ENCODE measurements around the gene NUDT11. TPM values are rescaled to one million over a fixed set of nuclear protein-coding genes. Genes with fewer than 3 reads are reported as not detected.

The NUDT11 gene
- total RNA-seq (2022; extraction: Qiagen RNA extraction; ENCODE audit: low read depth), result 1.8 to 3.5 TPM (median 2.8 TPM) in 5 replicates

DNA sequence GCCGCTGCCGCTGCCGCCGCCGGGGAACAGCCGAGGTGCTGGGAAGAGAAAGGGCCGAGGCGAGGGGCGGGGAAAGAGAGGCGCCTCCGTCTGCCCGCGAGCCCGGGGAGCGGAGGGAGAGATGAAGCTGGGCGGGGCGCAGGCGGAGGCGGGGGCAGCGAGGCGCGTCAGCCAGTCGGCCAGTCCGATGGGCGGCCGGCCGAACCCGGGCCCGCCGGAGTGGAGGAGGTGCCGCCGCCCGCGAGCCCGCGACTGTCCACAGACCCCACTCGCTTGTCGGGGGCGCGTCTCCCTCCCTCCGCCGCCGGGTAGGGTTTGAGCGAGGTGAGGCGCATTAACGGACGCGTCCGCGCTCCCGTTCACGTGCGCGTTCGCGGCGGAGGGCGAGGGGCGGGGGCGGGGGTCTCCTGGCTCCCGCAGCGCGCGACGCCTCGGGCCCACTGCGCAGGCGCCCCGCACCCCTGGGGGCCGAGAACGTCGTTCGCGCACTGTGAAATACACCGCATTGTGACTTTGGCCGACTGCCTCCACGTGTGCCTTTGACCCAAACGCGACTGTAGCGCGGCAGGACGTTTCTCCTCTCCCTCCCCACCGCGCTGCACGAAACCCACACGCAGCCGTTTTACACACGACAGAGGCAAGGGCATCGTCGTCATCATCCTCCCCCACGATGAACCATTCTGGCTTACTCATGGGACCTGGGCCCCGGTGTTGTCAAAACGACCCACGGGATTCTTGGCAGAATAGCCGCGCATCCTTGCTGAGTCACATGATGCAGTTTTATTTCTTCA lies at the start of gene NUDT11:
Gene NUDT11 (minus strand): TSS at position 92 of the 791 bp plus-strand sequence. CDS start 148 bp downstream, outside the sequence.

Other genes starting within 250 kb of the NUDT11 start
- gene NUDT10, start 163.8 kb downstream of the NUDT11 start, total RNA-seq (2022; extraction: Qiagen RNA extraction; ENCODE audit: low read depth), result 0.51 to 0.74 TPM (median 0.55 TPM) in 5 replicates
- 0.09 to 0.45 TPM (median 0.15 TPM) in 5 replicates for gene CENPVL3, start 122.3 kb upstream of the NUDT11 start, total RNA-seq (2022; extraction: Qiagen RNA extraction; ENCODE audit: low read depth)
- gene CENPVL2, start 186.2 kb upstream of the NUDT11 start, total RNA-seq (2022; extraction: Qiagen RNA extraction; ENCODE audit: low read depth), result not detected in 5 replicates
- not detected in 5 replicates for gene CENPVL1, start 213.9 kb upstream of the NUDT11 start, total RNA-seq (2022; extraction: Qiagen RNA extraction; ENCODE audit: low read depth)
- gene GSPT2, start 246.8 kb upstream of the NUDT11 start, total RNA-seq (2022; extraction: Qiagen RNA extraction; ENCODE audit: low read depth), result 7.2 to 10.5 TPM (median 9.2 TPM) in 5 replicates

Data from A549 treated with ZK216348 at 1 μM for 4 hours (cell line).